Measurements from ENCODE around the gene ZDHHC7. TPM values are rescaled to one million over a fixed set of nuclear protein-coding genes. Genes with fewer than 3 reads are reported as not detected.

The ZDHHC7 gene
- total RNA-seq, 2 donors from 2014 or later: 24.2 to 24.9 TPM

- Mint-ChIP-seq H3K9me3 (no peaks in the 10 kb centered on the region), H3K36me3 (no peaks in the 10 kb centered on the region), H3K27ac (no peak overlapping the region)
- no peak for ATAC-seq
- DNase-seq (ENCODE audit: low spot score in 2 of 2): no peak
These were observed 82.5 kb downstream of the ZDHHC7 start for GRCh38 chr16:84928679-84929420.

- H3K9me3 Mint-ChIP-seq: no peaks in the 10 kb centered on the region
- DNase-seq (ENCODE audit: low spot score in 2 of 2): no peak
These were observed 83.4 kb downstream of the ZDHHC7 start for GRCh38 chr16:84927621-84928591.

GRCh38 chr16:84926462-84926861, 84.9 kb downstream of the ZDHHC7 start:
- H3K36me3 Mint-ChIP-seq: no peaks in the 10 kb centered on the region
- H3K27ac Mint-ChIP-seq: no peak overlapping the region
- DNase-seq (ENCODE audit: low spot score in 2 of 2) (no peak), ATAC-seq (no peak)
- no peaks in the 10 kb centered on the region for H3K9me3 Mint-ChIP-seq

More at GRCh38 chr16:84927621-84928591, 83.4 kb downstream of the ZDHHC7 start:
- no peak for ATAC-seq
- Mint-ChIP-seq H3K27ac (no peak overlapping the region), H3K36me3 (no peaks in the 10 kb centered on the region)

GRCh38 chr16:84925773-84926372, 85.5 kb downstream of the ZDHHC7 start:
- DNase-seq (ENCODE audit: low spot score in 2 of 2) (no peak), ATAC-seq (no peak)
- no peak overlapping the region for H3K27ac Mint-ChIP-seq
- no peaks in the 10 kb centered on the region for H3K36me3 Mint-ChIP-seq
- no peaks in the 10 kb centered on the region for H3K9me3 Mint-ChIP-seq

- no peak overlapping the region for H3K27ac Mint-ChIP-seq
- no peaks in the 10 kb centered on the region for H3K9me3 Mint-ChIP-seq
These were observed 86.1 kb downstream of the ZDHHC7 start for GRCh38 chr16:84925092-84925772.

GRCh38 chr16:84924331-84925091, 86.8 kb downstream of the ZDHHC7 start:
- no peak for ATAC-seq
- DNase-seq (ENCODE audit: low spot score in 2 of 2): no peak
- Mint-ChIP-seq H3K27ac (no peak overlapping the region), H3K9me3 (no peaks in the 10 kb centered on the region), H3K36me3 (no peaks in the 10 kb centered on the region)

More at GRCh38 chr16:84925092-84925772, 86.1 kb downstream of the ZDHHC7 start:
- peak in 1 of 2 donors; percentile 85 for DNase-seq (ENCODE audit: low spot score in 2 of 2)
- peak; percentile 55 to 79 for ATAC-seq
- H3K36me3 Mint-ChIP-seq: no peaks in the 10 kb centered on the region

Other genes with a start within 250 kb of the ZDHHC7 start
- gene CRISPLD2, start 191.6 kb downstream of the ZDHHC7 start, total RNA-seq: under 1 TPM; 0.07 to 0.08 TPM
- 10 to 100 TPM in 1 of 2 donors, 1 to 10 TPM in 1; 5.5 to 15.0 TPM for gene KIAA0513, start 16.3 kb upstream of the ZDHHC7 start, total RNA-seq
- not detected for gene CIBAR2, start 100.9 kb upstream of the ZDHHC7 start, total RNA-seq